Measurements from ENCODE around the gene NTNG2. TPM values are rescaled to one million over a fixed set of nuclear protein-coding genes. Genes with fewer than 3 reads are reported as not detected.
"Not testable (repeated sequence)": the region's sequence is repeated elsewhere in the genome, so short reads cannot be mapped to it uniquely, and the experiment has no call there.

The NTNG2 gene
- total and polyA plus RNA-seq, 7 donors, result 0.01 to 1.3 (median 0.20) TPM

GRCh38 chr9:132126680-132127236, 35.1 kb upstream of the NTNG2 start:
- ATAC-seq (no peak), DNase-seq (no peak)
- Histone ChIP-seq H3K4me1 (no peaks in the 10 kb centered on the region), H3K9me3 (no peaks in the 10 kb centered on the region), H3K27me3 (ENCODE audit: insufficient read depth in 3 of 3, low read length in 2 of 3) (peaks cover 0 to 64% (median 6%) of the 10 kb centered on the region in 3 donors), H3K36me3 (ENCODE audit: insufficient read depth in 1 of 2, low read depth in 1 of 2) (no peaks in the 10 kb centered on the region), H3K4me3 (no peak overlapping the region), H3K27ac (no peak overlapping the region)
- intact Hi-C loops (cut with DNase I), result no loop called here
- TF ChIP-seq CTCF (IDR thresholded peaks at IDR 0.05), result no peak
- 52 to 59% (median 56%) methylated on average over 13 of the region's 13 CpGs for WGBS, 3 donors

- Histone ChIP-seq H3K36me3 (ENCODE audit: insufficient read depth in 1 of 2, low read depth in 1 of 2) (no peaks in the 10 kb centered on the region), H3K27ac (no peak overlapping the region), H3K27me3 (ENCODE audit: insufficient read depth in 3 of 3, low read length in 2 of 3) (peaks cover 0 to 76% (median 7%) of the 10 kb centered on the region in 3 donors), H3K4me3 (no peak overlapping the region), H3K4me1 (no peaks in the 10 kb centered on the region), H3K9me3 (no peaks in the 10 kb centered on the region)
- WGBS, 3 donors, result 51 to 67% (median 58%) methylated on average over 15 of the region's 15 CpGs
- no peak for TF ChIP-seq CTCF (IDR thresholded peaks at IDR 0.05)
- intact Hi-C loops (cut with DNase I), result no loop called here
- ATAC-seq, result no peak
- DNase-seq, result no peak
Measured at GRCh38 chr9:132127888-132128534, 33.8 kb upstream of the NTNG2 start.

GRCh38 chr9:132129535-132129934, 32.3 kb upstream of the NTNG2 start:
- H3K27ac ChIP-seq, result no peak overlapping the region
- intact Hi-C loops (cut with DNase I), result no loop called here
- no peaks in the 10 kb centered on the region for H3K36me3 ChIP-seq (ENCODE audit: insufficient read depth in 1 of 2, low read depth in 1 of 2)
- ATAC-seq, result no peak
- H3K4me1 ChIP-seq, result no peaks in the 10 kb centered on the region
- TF ChIP-seq CTCF (IDR thresholded peaks at IDR 0.05), result no peak
- 79 to 86% (median 81%) methylated on average over 12 of the region's 12 CpGs for WGBS, 3 donors
- no peak for DNase-seq
- no peaks in the 10 kb centered on the region for H3K9me3 ChIP-seq
- H3K4me3 ChIP-seq, result no peak overlapping the region
- peaks cover 0 to 82% (median 7%) of the 10 kb centered on the region in 3 donors for H3K27me3 ChIP-seq (ENCODE audit: insufficient read depth in 3 of 3, low read length in 2 of 3)

- H3K27me3 ChIP-seq (ENCODE audit: insufficient read depth in 3 of 3, low read length in 2 of 3), result peaks cover 0 to 66% (median 10%) of the 10 kb centered on the region in 3 donors
- intact Hi-C loops (cut with DNase I); H3K36me3 ChIP-seq (ENCODE audit: insufficient read depth in 1 of 2, low read depth in 1 of 2); ATAC-seq; H3K27ac ChIP-seq; DNase-seq; H3K4me1 ChIP-seq; H3K4me3 ChIP-seq; H3K9me3 ChIP-seq: not testable (repeated sequence)
- 64 to 83% (median 67%) methylated on average over 5 of the region's 5 CpGs for WGBS, 3 donors
Measured at GRCh38 chr9:132134085-132134484, 27.8 kb upstream of the NTNG2 start.

- no peaks in the 10 kb centered on the region for H3K36me3 ChIP-seq (ENCODE audit: insufficient read depth in 1 of 2, low read depth in 1 of 2)
- WGBS, 3 donors, result 68 to 79% (median 77%) methylated on average over 5 of the region's 5 CpGs
- no peak for TF ChIP-seq CTCF (IDR thresholded peaks at IDR 0.05)
- H3K4me3 ChIP-seq, result no peak overlapping the region
- H3K27me3 ChIP-seq (ENCODE audit: insufficient read depth in 3 of 3, low read length in 2 of 3), result peaks cover 0 to 62% (median 10%) of the 10 kb centered on the region in 3 donors
- intact Hi-C loops (cut with DNase I), result no loop called here
- H3K4me1 ChIP-seq, result no peaks in the 10 kb centered on the region
- ATAC-seq (no peak), DNase-seq (no peak)
- H3K27ac ChIP-seq, result no peak overlapping the region
- no peaks in the 10 kb centered on the region for H3K9me3 ChIP-seq
Measured at GRCh38 chr9:132135456-132135855, 26.4 kb upstream of the NTNG2 start.

Data from psoas muscle (tissue), 8 donors.